NK-92 treated with Interleukin-12 subunit alpha and Interleukin-12 subunit beta, amount 100 ng/mL, for 24 hours (cell line): Measurements from ENCODE around the gene C12orf54.
"Not testable (repeated sequence)": the region's sequence is repeated elsewhere in the genome, so short reads cannot be mapped to it uniquely, and the experiment has no call there.

Experiments
- DNase-seq: peaks from one replicate; lab custom pipeline; 2025; lab: John Stamatoyannopoulos, UW

Gene C12orf54

DNA sequence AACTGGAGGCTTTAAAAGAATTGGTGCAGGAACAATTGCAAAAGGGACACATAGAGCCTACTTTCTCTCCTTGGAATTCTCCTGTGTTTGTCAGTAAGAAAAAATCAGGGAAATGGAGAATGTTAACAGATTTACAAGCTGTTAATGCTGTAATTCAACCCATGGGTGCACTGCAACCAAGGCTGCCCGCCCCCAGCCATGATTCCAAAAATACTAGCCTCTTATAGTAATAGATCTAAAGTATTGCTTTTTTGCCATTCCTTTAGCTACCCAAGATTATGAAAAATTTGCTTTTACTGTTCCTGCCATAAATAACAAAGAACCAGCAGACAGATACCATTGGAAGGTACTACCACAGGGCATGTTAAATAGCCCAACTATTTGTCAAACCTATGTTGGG lies 27.8 kb downstream of the C12orf54 start:
- no peak for DNase-seq

DNA sequence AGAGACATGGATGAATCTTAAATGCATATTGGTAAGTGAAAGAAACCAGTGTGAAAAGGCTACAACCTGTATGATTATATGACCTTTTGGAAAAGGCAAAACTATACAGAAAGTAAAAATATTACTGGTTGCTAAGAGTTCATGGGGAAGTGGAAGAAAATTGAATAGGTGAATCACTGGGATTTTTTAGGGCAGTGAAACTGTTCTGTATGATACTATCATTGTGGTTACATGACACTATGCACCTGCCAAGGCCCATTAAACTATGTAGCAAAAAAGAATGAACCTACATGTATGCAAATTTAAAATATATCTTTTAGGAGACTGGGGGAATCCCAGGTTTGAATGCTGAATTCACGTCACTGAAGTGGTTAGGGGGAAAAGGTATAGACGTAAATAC lies 30.6 kb downstream of the C12orf54 start:
- DNase-seq = no peak

DNA sequence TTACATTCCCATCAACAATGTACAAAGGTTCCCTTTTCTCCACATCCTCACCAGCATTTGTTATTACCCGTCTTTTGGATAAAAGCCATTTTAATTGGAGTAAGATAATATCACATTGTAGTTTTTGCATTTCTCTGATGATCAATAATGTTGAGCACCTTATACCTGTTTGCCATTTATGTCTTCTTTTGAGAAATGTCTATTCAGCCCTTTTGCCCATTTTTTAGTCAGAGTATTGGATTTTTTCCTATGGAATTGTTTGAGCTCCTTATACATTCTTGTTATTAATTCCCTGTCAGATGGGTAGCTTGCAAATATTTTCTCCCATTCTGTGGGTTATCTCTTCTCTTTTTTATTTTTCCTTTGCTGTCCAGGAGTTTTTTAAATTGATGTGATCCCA lies 32.4 kb downstream of the C12orf54 start:
- no peak for DNase-seq

DNA sequence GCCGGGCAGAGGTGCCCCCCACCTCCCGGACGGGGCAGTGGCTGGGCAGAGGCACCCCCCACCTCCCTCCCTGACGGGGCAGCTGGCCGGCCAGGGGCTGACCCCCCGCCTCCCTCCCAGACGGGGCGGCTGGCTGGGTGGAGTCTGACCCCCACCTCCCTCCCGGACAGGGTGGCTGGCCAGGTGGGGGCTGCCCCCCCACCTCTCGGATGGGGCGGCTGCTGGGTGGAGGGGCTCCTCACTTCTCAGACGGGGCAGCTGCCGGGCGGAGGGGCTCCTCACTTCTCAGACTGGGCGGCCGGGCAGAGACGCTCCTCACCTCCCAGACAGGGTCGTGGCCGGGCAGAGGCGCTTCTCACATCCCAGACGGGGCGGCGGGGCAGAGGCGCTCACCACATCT lies 38.1 kb downstream of the C12orf54 start:
- not testable (repeated sequence) for DNase-seq

DNA sequence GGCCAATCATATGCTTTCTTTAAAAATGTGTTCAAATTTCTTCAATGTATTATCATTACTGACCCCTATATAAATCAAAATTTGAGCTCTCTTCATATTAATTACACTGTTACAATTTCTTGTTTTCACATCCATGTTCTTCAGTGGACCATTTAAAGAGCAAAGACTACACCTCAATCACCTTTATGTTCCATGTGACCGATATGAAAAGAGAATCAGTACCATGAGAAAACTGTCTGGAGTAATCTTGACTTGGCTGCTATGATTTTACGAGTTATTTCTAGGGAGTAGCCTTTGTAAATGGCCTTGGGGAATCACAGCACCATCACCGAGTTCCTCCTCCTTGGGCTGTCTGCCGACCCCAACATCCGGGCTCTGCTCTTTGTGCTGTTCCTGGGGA lies 43.0 kb downstream of the C12orf54 start, which contains the start of gene OR8S1:
Gene OR8S1, plus strand, starts transcription at position 301 of the 400 bp plus-strand sequence. Its CDS starts 0 bp downstream, at position 301.
- no peak for DNase-seq

DNA sequence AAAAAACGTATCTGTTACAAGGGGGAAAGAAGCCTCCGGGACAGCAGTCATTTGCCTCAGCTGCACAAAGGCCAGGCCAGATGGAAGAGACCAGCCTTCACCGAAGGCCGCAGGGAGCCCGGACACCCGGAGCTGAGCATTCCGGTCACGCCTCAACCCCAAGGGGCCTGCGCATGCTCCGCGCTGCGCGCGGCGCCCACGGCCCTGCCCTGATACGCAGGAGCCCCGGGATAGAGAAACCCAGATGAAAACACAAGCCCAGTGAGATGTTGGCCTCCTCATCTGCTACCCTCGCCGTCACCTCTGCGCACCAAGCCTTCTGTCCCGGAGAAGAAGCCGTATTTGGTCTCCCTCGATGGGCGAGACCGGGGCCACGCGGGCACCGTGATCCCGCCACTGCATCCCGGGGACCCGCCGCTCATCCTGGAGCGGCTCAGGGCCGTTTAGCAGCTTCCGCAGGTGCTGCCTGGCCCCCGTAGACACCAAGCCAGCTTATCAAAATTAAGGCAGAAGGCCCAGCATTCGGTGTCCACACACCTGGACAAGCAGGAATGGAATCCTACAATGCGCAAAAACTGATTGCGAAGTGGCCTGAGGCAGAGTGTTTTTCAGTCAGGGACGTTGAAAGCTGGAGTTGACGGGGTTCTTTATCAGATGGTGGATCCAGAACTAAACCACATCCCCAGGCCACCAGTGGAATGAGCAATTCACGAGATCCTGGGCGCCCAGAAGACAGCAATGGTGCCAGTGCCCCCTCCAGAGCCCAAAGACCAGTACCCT lies 45.8 kb downstream of the C12orf54 start:
- no peak for DNase-seq

DNA sequence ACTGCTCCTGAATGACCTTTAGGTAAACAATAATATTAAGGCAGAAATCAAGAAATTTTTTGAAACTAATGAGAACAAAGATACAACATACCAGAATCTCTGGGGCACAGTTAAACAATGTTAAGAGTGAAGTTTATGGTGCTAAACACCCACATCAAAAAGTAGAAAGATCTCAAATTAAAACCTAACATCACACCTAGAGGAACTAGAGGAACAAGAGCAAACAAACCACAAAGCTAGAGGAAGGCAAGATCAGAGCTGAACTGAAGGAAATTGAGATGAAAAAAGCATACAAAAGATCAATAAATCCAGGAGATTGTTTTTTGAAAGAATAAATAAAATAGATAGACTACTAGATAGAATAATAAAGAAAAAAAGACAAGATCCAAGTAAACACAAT lies 50.3 kb downstream of the C12orf54 start:
- DNase-seq = no peak

DNA sequence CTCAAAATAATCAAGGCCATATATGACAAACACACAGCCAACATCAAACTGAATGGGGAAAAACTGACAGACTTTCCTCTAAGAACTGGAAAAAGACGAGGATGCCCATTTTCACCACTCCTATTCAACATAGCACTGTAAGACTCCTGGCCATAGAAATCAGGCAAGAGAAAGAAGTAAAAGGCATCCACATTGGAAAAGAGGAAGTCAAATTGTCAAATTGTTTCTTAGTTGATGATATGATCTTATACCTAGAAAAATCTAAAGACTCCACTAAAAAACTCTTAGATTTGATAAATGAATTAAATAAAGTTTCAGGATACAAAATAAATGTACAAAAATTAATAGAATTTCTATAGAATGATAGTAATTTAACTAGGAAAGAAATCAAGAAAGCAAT lies 54.3 kb downstream of the C12orf54 start:
- no peak for DNase-seq

DNA sequence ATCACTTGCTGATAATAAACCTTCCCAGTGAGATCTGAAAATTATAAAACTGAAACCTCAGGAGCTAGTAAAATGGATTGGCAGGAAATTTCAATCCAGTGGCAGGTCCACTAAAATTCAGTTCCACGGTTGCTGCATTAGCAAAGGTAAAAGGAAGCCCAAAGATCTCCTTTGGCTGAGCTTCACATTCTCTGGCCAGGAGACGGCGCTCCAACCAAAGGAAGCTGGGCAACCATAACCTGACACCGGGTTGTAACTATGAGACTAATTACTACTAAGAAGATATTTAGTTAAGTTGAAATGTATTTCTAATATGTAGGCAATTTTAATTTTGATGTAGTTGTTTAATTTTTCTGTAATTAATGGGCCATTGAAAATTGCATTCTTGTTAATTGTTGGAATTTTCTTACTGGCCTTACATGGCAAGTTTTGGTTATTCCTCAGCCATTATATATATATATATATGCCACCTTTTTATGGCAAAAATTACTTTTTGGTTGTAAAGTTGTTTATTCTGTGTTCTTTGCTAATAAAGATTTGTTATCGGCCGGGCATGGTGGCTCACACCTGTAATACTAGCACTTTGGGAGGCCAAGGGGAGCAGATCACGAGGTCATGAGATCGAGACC lies 60.1 kb downstream of the C12orf54 start:
- DNase-seq = peak; percentile 42

DNA sequence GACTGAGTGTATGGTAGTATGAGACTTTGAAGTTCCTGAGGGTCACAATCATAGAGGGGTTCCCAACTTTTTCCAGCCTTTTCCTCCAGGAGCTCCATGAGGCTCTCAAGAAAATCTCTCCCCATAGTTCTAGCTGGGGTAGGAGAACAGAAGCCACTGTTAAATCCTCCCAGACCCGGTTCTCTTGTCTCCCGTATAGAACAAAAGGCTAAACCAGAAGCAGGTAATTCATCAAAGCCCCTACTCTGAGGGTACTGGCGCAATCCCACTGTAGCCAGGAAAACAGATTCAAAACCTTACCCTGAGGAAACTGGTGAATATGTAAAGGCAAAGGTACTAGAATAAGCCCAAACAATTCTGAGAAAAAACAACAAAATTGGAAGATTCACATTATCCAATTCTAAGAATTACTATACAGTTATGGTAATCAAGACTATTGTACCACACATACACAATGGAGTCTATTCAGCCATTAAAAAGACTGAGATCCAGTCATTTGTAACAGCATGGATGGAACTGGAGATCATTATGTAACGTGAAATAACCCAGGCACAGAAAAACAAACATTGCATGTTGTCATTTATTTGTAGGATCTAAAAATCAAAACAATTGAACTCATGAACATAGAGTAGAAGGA lies 63.7 kb downstream of the C12orf54 start:
- no peak for DNase-seq
